GM13977 (cell line): ENCODE data around the gene KLHL10.

ENCODE experiments used
- DNase-seq: peaks from one replicate; pipeline ENCODE4 v3.0.0; 2012; ENCODE audit warnings: low spot score
- CTCF ChIP-seq: IDR thresholded peaks from 2 replicates; pipeline ENCODE4 v1.5.1; 2012; ENCODE audit warnings: mild to moderate bottlenecking, control low read depth; ENCODE audit not compliant: insufficient read depth; ENCODE audit errors: extremely low read depth, missing control alignments
- in situ Hi-C: fragments of 300-500 bp; cut with MboI; formaldehyde crosslinking; loops from one replicate; pipeline ENCODE4 v1.12.0; 2022; ENCODE audit warnings: low sequenced_read_pairs, low pct_unique_long_range_greater_than_20kb, mixed read lengths, inconsistent platforms; ENCODE audit not compliant: unreplicated experiment

Gene KLHL10

GRCh38 chr17:41806685-41807445 is 30.8 kb upstream of the KLHL10 start:
- in situ Hi-C loops, result no loop called here
- no peak for DNase-seq
- no peak for TF ChIP-seq CTCF

DNA sequence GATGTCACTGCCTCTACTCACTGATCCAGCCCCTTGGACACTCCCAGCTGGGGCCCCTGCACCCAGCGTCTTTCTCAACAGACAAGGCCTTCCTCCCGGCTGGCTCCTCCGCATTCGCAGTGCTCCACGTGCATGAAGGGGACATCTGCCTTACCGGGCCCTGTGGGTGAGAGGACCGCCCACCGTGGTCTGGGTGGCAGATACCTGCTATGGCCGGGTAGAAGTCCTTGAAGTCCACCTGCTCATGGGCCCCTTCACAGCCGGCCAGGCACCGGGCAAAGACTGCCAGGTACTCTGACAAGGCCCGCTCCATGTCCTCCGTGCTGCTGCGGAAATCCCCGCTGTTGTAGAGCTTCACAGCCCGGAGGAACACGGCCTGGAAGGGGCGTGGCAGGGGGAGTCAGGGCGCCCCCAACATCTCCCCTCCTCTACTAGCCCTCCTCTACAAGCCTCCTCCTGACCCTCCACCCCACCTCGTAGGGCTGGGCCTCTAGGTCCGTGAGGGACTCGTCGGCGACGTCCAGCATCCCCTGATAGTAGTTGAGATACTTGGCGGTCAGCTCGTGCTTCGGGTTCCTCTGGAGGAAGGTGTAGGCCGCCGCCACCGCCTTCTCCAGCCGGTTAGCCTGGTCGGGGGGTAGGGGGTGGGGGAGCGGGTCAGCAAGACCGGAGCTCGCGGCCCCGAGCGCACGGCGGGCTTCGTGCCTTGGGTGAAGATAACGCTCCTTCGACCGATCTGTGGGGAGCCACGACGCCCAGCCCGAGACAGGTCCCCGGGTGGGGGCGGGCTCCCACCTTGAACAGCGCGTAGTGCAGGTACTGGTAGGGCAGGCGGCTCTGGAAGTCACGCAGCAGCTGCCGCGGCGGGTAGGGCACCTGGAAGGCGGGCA is 26.7 kb upstream of the KLHL10 start:
- DNase-seq, result no peak
- no peak for TF ChIP-seq CTCF
- in situ Hi-C loops, result no loop called here

DNA sequence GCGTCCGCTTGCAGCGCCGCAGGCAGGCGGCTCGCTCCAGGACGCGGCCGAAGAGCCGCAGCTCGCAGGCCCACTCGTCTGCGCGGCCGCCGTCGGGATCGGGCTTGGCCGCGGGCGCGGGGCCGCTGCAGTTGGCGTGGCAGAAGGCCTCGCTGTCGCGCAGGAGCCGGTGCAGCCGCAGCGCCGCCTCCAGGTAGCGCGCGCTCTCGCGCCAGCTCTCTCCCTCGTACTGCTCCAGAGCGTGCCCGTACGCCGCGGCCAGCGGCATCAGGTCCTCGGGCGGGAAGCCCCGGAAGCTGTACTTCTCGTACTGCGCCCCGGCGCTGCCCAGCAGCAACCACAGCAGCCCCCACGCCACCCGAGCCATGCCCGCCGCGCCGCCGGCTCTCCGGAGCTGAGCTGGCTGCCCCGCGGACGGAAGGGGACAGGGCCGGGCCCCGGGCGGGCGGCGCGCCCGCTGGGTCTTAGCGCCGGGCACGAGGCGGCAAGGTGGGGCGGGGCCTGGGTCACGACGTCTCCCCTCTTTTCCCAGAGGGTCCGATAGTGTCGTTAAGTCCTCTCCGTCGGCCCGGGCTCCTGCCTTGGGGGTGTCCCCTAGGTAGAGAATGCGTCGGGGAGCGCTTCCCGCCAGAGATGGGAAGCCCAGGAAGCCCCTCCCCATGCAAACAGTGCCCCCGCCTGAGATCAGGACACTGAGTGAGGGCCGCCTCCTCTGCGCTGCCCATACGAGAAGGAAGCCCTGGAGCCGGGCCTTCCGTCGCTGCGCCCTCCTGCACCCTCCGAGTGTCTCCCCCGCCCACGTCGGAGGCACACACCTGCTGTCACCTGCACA is 25.9 kb upstream of the KLHL10 start, which contains the start of gene P3H4:
Gene P3H4 (minus strand): TSS at position 401 of the 832 bp plus-strand sequence. CDS start 34 bp downstream, at position 367.
- peak; percentile 74 for TF ChIP-seq CTCF
- in situ Hi-C loops, result no loop called here
- DNase-seq, result peak; percentile 89

GRCh38 chr17:41812381-41813151 is 25.1 kb upstream of the KLHL10 start, which contains the start of gene FKBP10:
Gene FKBP10 (plus strand): TSS chr17:41813004. CDS start chr17:41813035, 31 bp downstream.
- in situ Hi-C loops, result no loop called here
- DNase-seq, result peak; percentile 77
- TF ChIP-seq CTCF, result no peak

- no peak for DNase-seq
- in situ Hi-C loops, result no loop called here
- TF ChIP-seq CTCF, result no peak
These were observed 24.4 kb upstream of the KLHL10 start for GRCh38 chr17:41813152-41813680.
